NCI-H524 (cell line): ENCODE measurements around the gene ICAM3.
"Not testable (repeated sequence)": the region's sequence is repeated elsewhere in the genome, so short reads cannot be mapped to it uniquely, and the experiment has no call there.

Experiments used
- DNase-seq, 2 experiments: peaks; one replicate each; lab custom pipeline; 2025; lab: John Stamatoyannopoulos, UW

ICAM3 gene

DNA sequence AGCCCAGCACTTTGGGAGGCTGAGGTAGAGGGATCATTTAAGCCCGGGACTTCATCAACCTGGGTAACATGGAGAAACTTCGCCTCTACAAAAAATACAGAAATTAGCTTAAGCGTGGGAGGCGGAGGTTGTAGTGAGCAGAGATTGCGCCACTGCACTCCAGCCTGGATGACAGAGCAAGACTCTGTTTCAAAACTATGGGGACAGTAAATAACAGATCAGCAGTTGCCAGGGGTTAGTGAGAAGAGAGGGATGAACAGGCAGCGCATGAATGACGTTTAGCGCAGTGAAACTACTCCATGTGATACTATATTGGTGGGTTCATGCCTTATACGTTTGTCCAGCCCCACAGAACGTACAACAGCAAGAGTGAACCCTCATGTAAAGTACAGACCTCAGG, 7.1 kb upstream of the ICAM3 start:
- no peak for DNase-seq

DNA sequence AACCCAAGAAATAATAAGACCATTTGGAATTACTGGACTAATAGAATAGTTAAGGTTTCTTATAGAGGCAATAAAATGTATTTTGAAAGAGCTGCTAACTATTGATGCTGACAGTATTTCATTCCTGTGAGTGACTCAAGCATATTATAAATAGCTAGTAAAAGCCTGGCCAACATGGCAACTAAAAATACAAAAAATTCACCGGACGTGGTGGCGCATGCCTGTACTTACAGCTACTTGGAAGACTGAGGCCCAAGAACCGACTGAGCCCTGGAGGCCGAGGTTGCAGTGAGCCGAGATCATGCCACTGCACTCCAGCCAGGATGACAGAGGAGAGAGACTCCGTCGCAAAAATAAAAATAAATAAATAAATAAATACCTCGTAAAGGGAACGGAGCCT, 5.4 kb upstream of the ICAM3 start:
- no peak for DNase-seq

DNA sequence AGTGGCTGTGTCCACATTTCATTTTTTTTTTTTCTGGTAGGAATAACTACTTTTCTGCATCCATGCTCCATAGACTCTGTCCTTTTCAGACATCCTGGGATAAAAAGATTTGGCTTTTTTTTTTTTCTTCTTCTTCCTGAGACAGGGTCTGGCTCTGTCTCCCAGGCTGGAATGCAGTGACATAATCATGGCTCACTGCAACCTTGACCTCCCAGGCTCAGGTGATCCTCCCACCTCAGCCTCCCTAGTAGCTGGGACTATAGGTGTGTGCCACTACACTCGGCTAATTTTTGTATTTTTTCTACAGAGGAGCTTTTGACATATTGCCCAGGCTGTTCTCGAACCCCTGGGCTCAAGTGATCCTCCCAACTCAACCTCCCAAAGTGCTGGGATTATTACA, 4.1 kb upstream of the ICAM3 start:
- no peak for DNase-seq

DNA sequence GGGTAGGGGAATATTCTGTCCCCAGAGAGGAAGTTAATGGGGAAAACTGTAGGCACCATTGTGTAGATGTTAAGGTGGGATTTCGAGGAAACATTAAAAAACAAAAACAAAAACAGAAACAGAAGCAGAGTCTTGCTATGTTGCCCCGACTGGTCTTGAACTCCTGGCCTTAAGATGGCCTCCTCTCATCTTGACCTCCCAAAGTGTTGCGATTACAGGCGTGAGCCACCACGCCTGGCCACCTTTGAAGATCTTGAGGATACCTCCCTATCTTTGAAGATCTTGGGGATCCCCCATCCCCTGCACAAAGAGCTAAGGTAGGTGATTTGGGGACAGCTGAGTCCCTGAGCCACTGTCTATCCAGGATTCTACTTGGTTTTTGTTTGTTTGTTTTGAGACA, 553 bp upstream of the ICAM3 start:
- no peak for DNase-seq

DNA sequence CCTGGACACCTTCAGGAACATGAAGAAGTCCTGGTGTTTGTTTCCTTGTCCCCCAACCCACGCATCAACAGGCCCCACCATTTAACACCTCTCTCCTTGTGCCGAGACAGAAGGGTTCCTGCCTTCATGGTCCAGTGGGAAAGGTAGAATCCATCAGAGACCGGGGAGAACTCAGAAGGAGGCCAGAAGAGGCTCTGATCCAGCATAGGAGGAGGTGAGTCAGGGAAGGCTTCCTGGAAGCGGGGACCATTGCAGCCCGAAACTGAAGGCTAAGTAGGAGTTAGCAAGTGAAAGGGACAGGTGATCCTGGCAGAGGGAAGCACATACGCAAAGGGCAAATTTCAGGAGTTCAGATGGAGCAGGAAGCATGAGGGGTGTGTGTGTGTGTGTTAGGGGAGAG, 484 bp downstream of the ICAM3 start:
- no peak for DNase-seq

DNA sequence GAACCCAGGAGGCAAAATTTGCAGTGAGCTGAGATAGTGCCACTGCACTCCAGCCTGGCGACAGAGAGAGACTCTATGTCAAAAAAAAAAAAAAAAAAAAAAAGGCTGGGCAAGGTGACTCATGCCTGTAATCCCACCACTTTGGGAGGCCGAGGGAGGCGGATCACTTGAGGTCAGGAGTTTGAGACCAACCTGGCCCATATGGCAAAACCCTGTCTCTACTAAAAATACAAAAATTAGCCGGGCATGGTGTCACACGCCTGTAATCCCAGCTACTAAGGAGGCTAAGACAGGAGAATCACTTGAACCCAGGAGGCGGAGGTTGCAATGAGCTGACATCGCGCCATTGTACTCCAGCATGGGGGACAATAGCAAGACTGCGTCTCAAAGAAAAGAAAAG, 2.7 kb downstream of the ICAM3 start:
- not testable (repeated sequence) for DNase-seq

DNA sequence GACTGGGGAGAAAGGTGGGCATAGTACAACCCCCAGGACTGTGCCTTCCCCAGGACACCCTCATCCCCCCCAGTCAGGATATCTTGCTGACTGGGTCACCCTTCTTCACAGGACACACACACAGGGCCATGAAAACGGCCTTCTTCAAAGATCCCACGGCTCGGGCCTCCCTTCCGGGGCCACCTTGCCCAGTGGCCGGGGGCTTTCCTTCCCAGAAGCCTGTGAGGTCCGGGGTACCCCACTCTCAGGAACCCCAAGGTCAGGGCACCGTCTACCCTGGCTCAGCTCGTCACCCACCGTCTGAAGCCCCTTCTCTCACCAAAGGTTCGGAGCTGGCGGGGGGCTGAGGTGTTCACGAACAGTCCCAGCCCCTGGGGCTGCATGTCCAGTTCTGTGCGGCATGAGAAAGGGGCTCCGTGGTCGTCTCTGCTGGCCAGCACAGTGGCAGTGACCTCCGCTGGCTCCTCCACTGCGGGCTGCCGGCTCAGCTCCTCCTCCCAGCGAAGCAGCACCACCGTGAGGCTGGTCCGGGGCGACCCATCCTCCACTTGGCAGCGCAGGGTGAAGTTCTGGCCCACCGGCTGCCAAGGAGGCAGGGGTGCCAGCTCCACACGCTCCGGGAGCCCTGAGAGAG, 4.0 kb downstream of the ICAM3 start:
- DNase-seq = no peak

DNA sequence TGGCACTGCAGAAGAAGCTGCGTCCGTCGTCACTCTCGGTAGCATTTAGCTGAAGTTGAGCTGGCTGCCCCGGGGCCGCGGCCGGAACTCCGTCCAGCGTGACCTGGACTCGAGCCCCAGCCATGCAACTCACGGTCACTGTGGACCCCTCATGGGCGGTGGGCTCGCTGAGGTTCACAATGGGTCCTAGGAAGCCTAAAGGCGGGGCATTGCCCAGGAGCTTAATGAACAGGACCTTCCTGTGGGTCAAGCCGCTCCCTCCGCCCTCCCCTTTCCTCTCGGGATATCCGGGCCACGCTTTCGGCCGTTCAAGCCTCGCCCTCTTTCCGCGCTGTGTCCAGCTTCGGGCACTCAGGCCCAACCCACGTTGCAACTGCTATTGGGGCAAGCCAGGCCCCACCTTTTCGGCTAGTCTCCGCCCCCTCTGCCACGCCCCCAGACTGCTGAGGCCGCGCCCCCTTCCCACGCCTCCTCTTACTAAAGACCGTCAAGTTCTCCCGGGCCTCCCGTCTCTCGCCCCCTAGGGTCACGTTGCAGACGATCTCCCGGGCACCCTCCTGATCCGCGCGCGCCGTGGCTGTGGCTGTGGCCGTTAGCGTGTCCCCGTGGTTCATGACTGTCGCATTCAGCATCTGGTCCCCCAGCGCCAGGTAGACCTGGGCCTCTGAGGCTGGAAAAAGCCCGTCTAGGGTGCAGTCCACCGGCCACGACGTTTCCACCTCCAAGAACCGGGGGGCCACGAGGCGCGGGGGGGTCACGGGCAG, 4.7 kb downstream of the ICAM3 start:
- no peak for DNase-seq

DNA sequence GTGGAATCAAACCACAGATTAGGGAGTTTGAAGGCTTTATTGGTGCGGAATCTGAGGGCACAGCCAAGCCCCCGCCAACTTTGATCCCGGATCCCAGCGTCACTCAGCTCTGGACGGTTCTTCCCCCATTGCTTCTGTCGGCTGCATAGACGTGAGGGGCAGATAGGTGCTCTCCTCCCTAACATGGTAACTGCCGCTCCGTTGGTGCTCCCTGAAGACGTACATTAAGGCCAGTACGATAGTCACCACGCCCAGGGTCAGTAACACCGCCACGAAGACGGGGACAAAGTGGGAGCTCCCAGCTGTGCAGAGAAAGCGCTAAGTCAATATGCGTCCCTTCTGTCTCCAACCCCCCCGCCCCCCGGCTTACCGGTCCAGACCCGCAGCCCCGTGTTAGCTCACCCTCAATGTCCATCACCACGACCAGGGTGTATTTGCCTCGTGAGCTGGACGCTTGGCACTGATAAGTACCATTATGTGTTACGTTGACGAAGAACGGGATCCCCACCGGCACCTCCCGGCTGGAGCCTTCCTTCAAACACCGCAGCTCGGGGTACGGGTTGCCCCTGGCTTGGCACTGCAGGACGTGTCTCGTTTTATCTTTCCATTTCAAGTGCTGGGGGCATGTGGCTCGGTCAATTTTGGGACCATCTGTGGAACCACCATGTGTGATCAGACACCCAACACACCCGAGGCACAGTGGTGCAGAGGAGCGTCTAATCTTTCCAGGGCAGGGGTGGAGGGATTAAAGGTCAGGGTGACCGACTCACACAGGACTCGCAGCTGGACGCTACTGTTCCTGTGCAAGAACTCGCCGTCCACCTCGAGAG, 5.5 kb downstream of the ICAM3 start:
- no peak for DNase-seq

DNA sequence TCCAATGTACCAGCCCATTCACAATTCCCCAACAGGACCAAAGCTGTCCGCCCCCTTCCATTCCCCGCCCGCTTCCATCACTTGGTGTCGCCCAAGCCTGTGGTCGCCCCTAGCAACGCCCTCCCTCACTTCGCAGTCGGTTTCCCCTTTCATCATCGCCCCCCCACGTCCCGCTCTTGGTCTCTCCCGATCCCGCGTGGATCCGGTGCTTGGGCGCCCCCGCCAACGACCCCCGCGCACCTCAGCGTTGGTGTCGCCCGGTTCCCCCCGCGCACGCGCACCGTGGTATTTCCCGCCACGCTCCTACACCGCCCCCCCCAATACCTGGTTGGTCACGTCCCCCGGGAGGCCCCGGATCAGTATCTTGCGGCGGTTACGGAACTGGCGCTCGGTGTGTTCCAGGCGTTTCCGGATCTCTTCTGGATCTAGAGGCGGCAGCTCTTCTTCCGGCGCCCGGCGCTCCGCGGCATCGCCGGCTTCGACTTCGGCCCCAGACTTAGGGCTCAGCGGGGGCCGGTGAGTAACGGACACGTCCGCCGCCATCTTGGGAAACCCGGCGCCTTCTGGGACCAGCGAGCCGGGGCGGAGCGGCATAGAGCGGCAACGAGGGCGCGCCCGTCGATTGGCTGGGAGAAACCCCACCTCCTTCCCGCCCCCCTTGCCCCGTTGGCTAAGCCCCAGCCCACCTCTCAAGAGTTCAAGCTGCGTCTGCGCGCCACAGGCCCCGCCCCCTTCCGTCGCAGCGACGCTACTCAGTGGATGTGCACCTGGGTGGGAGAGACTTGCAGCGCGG, 6.3 kb downstream of the ICAM3 start, which contains the start of gene RAVER1:
TSS of gene RAVER1 (minus strand) at position 565 of the 793 bp plus-strand sequence. CDS start at position 543, 22 bp downstream.
- peak; percentile 98 for DNase-seq

DNA sequence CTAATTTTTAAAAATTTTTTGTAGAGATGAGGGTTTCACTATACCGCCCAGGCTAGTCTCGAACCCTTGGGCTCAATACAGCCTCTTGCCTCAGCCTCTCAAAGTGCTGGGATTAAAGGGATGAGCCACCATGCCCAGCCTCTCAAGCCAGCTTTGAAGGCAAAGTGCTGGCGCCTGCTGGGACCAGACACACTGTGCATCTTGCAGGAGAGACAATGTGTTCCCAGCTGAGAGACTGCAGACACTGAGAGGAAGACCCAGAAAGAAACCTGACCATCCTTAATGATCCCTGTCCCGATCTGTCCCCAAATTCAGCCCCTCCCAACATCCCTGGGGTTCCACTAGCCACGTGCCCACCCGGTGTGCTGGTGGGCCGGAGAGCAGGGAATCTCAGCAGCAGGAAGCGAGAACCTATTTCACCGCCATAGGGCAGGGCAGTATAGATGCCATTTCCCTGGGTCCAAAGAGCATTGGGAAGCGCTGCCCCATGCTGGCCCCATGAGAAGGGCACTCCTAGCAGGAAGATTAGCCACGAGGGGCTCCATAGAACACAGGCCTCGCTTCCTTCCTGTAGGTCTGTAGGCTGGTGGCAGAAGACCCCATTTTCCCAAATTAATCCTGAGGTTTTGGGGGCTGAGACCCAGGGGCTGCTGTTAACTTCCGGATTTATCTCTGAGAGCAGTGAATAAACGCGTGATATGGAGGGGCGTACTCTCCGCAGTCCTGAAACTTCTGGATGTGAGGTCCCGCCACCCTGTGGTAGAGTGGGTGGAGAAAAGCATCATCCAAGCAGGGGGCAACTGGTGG, 7.1 kb downstream of the ICAM3 start:
- peak in 1 of 2 experiments; percentile 8 for DNase-seq

DNA sequence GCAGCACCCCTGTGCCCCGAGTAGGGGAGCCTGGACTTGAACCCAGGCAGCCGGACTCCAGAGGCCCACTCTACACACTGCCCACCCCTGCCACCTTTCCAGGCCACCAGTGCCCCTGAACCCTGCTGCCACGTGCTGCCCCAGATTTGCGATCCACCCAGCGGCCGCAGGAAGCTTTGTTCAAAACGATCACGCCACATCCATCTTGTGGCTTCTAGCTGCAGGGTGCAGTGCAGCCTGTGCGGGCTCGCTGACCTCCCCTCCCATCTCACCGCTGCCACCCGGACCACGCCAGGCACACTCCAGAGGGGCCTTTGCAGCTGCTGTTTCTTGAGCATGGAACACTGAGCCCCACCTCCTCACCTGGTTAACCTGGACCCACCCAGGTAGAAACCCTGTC, 9.9 kb downstream of the ICAM3 start:
- DNase-seq = no peak

DNA sequence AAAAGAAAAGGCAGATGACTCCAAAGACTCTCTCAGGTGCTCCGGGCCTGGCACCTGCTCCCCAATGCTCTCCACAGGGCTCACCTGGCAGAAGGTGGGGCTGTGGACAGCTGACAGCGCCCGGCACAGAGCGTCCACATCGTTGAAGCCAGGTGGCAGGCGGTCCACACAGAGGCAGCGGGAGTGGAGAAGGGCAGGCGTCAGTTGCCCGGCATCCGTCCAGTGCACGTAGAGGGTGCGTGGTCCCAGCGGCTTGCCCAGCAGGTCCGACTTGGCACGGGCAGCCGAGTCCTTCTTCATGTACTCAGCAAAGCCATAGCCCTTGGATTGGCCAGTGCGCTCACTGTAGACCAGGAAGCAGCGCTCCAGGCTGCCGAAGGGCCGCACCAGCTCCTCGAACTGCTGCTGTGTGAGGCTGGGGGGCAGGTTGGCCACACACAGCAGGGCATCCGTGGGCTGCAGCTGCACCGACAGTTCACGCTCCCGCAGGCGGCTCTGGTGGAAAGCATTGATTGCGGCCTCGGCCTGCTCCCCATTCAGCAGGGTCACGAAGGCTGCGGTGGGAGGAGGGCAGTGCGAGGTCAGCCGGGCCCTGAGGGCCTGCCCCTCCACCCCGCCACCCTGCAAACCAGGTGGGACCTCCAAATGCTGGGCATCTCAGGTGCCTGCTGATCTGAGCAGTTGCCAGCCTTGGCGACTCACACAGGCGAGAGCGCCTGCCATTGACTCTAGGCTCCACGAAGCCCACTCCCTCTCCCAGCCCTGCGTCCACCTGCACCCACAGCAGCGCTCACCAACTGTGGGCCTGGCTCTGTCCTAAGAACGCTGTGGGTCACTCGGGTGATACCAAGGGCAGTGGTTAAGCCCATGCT, 10.6 kb downstream of the ICAM3 start:
- no peak for DNase-seq

DNA sequence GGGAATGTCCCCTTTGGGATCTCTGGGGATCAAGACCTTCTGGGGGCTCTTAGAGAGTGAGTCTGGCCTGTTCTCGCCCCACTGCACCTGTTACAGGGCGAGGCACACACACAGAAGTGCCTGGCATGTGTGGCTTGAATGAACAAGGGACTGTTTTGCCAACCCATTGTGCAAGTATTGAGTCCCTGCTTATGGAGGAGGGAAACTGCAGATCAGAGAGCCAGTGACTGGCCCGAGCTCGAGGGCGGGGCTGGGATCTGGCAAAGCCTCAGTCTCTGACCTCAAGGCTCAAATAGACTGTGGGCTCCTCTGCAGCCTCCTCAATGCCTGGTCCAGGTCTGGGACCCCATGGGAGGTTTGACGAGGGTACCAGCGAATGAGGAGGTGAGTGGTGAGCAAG, 11.6 kb downstream of the ICAM3 start:
- DNase-seq = no peak

DNA sequence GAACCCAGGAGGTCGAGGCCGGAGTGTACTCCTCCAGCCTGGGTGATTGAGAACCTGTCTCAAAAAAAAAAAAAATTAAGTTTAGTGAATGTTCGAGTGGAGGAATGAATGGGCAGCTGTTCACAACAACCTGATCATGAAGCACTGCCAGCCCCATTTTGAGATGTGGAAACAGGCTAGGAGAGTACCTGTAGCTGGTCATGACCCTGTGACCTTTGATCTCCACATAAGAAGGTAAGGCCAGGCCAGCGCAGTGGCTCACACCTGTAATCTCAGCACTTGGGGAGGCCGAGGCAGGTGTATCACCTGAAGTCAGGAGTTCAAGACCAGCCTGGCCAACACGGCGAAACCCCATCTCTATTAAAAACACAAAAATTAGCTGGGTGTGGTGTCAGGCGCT, 13.7 kb downstream of the ICAM3 start:
- DNase-seq = no peak

DNA sequence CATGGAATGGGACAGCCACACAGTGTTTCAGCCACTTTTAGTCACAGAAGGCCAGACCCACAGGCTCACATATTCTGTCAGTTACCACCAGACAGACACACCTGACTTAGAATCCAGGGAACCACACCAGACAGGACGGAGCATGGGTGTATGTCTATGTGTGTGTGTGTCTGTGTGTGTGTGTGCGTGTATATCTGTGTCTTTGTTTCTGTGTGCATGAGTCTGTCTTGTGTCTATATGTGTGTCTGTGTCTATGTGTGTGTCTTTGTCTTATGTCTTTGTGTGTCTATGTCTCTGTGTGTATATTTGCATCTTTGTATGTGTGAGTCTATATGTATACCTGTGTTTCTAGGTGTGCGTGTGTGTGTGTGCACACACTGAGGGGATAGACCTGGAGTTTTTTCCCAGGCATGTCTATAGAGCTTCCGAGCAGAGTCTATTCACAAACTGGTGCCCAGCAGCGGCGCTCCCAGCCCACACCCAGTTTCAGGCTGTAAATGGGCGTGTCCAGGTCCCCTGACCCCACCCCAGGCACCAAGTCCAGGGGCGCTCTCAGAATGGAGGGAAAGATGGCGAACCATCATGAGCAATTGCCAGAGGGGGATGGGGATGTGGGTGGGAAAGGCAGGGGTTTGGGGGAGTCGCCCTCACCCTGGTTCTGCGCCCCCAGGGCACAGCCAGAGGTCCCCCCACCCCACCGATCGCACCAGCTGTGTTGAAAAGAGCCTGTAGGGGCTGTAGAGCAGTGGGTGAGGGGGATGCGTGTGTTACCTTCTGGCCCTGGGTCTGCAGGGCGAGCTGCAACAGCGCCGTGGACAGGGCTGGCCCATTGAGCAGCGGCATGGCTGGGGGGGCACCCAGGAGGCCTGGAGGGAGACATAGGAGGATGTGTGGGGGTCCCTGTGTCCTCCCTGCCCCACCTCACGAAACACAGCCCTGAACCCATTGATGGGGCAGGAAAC, 17.3 kb downstream of the ICAM3 start:
- no peak for DNase-seq

DNA sequence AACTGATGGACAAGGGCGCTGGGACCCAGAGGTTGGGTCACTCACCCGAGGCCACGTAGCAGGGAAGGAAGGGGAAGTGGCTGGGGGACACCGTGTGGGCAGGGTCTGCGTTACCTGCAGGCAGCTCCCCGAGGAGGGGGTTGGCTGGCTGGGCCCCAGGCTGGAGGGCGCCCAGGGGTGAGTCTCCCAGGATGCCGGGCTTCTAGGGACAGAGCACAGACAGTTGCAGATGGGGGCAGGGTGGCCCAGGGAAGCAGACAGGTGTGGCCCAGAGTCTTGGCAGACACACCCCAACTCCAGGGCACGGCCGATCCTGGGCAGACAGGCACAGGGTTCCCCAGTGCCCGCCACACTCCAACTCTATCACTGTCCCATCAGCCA, 18.0 kb downstream of the ICAM3 start:
- DNase-seq = no peak

DNA sequence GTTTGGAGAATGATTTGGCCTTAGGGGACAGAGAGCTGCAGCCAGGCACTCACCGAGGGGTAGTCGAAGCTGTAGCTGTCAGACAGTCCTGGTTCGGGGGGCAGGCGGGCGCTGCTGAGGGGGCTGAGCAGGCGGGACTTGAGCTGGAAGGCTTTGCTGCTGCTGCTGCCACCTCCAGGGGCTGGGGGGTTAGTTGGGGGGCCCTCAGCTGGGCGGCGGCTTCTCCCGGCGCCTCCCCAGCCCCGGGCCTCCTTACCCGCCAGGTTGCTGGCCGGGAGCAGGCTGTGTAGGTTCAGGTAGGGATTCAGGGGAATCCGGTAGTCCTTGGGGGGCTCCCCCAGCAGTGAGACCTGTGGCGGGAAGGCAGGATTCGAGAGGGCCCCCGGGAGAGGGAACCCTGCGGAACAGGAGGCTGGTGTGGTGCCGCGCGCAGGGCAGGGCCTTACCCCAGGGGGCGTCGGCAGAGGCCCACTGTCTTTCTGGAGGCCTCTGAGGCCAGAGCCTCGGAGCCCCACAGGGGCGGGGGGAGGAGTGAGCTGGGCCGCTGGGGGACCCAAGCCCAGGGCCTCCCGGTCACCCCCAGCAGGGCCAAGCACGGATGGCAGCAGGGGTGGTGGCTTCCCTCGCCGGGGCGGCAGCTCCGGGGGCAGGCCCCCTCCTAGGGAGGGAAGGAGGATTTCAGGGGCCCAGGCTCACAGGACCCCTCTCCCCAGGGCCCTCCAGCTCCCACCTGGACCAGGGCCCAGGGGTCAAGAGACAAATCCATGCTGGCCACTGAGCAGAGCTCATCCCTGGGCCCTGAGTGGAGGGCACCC, 18.6 kb downstream of the ICAM3 start:
- DNase-seq = no peak
